ENCODE results near the gene RBFOX1.
"Not testable (repeated sequence)": the region's sequence is repeated elsewhere in the genome, so short reads cannot be mapped to it uniquely, and the experiment has no call there.

RBFOX1 gene

GRCh38 chr16:7470344-7470743, 137.7 kb downstream of the RBFOX1 start:
- DNase-seq (ENCODE audit: low read depth): no peak

GRCh38 chr16:7471268-7471667, 138.6 kb downstream of the RBFOX1 start:
- no peak for DNase-seq (ENCODE audit: low read depth)

DNA sequence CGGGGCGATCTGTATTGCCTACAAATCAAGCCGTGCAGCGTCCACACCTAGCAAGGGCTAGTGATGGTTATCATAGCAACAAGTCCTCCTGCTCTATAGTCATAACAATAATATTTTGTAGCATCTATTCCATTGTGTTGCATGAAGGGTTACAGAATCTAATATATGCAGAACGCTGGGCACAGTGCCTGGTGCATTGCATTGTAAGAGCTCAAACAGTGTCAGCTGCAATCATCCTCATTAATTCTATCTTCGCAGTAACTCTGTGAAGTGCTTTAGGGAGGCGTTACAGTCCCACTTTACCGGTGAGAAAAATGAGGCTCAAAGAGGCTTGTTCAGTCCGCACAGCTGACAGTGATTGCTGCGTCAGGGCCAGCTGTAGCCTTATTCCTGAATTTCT, 149.4 kb downstream of the RBFOX1 start:
- DNase-seq (ENCODE audit: low read depth): no peak

DNA sequence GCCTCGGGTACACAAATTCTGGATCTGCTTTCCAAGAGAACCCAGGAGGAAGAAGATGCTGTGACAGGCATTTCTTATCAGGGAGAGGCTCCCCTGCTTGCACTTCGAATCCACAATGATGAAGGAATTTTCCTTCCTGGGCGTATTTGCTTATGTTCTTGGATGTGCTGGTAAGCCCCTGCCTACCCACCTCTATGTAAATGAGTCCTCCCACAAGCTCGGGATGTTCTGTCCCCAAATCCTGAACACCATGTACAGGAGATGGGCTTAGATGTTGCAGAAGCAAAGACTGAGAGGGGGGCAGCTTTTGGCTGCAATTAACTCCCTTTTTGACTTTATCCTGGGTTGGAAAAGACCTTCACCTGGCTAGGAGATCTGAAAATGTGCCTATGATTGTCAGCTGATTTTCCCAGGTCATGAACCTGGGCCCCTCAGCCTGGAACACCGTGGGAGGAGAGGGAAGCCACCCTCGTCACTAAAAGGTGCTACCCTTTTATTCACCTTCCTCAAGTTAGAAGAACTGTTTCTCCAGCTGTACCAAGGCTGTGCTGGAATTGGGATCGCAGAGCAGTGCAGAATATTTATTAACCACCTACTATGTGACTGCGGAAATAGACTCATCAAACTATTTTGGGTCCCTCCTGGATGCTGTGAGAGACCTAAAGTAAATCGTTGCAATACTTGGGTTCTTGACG, 150.1 kb downstream of the RBFOX1 start:
- DNase-seq (ENCODE audit: low read depth): no peak

DNA sequence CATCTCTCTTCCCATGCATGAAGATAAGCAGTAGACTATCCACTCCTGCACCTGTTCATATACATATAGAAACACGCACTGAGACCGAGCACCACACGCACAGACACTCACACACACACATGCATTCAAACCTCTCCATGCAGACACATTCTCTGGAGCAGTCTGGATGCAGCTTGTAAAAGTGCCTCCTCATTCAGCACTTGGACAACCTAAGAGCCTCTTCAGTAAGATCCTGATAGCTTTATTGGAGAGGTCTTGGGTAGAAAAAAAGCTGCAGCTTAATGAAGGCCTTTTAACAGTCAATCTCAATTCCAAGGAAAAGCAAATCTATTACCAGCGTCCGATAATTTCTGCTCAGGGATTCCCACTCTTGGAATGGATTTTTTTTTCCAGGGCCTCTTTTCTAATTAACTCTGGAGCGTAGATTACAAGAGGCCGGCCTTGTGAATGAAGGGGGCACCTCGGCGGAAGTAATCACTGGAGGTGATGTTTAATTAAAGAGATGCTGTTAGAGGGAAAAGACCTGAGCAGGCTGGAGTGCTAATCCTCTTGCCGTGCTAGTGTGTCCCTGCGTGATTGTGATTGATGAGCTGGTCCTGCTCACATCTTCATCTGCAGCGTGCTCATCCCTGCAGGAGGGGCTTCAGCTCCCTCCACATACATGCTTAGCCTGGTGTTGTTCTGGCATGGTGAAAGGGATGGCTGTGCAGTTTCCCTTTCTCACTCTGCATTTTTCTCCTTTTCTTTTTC, 155.1 kb downstream of the RBFOX1 start:
- DNase-seq (ENCODE audit: low read depth): no peak

GRCh38 chr16:7492122-7492521, 159.5 kb downstream of the RBFOX1 start:
- DNase-seq (ENCODE audit: low read depth): no peak

DNA sequence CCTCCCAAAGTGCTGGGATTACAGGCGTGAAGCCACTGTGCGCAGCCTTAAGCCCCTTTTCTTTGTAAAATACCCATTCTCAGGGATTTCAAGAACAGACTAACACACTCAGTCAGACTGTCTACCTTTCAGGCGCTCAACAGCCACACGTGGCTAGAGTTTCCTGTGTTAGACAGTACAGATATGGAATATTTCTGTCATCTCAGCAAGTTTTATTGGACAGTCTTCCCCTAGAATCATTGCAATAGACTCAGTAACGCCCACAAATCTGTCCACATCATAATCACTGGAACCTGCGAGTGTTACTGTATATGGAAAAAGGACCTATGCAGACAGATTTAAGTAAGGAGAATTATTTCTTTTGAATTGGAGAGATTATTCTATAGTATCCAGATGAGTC, 160.5 kb downstream of the RBFOX1 start:
- DNase-seq (ENCODE audit: low read depth): no peak

DNA sequence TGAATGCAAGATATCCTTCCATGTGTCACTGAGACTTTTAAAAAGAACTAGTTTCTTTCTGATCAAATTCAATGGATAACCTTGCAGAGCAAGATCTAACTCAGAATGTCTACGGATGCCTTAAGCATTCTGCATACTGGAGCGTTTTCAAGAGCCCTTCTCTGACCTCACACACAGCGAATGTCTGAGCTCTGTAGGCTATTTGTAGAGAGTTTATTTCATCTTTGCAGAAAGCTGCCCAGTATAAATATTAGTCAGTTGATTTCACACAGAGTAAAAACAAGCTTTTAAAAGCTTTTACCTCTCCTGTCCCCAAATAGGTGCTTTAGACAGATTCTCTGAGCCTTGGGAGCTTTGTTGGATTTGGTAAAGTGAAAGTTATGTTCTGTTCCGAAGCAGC, 165.0 kb downstream of the RBFOX1 start:
- DNase-seq (ENCODE audit: low read depth): no peak

GRCh38 chr16:7501868-7502267, 169.2 kb downstream of the RBFOX1 start:
- DNase-seq (ENCODE audit: low read depth): no peak

DNA sequence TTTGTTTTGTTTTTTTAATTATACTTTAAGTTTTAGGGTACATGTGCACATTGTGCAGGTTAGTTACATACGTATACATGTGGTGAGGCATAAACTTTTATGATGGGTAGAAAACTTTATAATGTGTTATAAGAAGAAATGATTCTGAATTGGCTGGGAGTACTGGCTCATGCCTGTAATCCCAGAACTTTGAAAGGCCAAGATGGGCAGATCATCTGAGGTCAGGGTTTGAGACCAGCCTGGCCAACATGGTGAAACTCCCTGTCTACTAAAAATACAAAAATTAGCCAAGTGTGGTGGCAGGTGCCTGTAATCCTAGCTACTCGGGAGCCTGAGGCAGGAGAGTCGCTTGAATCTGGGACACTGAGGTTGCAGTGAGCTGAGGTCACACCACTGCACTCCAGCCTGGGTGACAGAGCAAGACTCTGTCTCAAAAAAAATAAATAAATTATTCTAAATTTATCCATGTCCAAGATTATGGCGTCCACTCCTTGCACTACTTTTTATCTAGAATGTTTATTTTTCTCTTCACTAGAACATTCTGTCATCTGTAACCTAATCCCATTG, 170.0 kb downstream of the RBFOX1 start:
- not testable (repeated sequence) for DNase-seq (ENCODE audit: low read depth)

DNA sequence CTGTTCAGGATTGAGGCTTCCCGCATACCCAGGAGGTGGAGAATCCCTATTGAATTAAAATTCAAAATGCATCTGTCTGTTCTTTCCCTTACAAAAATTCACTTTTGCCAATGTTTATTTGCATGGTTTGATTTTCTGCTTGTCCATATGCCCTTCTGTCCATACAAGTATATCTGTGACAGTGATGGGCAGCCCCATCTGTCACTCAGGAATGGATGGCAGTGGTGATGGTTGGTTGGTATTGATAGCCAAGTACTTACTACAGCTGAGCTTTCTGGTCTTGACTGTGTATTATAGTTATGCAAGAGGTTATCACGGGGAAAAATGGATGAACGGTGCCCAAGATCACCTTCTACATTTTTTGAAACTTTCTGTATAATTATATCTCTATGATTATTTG, 171.0 kb downstream of the RBFOX1 start:
- no peak for DNase-seq (ENCODE audit: low read depth)

DNA sequence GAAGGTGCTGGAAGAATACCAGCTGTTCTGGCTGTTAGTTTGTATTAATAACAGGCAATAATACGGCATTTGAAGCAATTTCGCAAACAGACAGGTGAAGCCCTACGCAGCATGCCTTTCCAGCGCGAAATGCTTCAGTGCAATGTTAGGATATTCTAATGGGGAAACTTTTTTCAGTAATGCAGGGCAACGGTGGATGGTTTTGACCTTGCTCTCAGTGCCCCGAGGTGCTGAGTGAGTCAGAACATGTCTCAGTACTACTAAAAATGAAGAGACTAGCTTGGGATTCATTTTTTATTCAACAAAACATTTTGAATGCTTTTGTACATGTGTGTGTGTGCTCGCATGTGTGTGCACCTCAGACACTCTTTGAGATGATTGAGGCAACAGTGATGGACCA, 172.2 kb downstream of the RBFOX1 start:
- no peak for DNase-seq (ENCODE audit: low read depth)

GRCh38 chr16:7505495-7505894, 172.8 kb downstream of the RBFOX1 start:
- no peak for DNase-seq (ENCODE audit: low read depth)

DNA sequence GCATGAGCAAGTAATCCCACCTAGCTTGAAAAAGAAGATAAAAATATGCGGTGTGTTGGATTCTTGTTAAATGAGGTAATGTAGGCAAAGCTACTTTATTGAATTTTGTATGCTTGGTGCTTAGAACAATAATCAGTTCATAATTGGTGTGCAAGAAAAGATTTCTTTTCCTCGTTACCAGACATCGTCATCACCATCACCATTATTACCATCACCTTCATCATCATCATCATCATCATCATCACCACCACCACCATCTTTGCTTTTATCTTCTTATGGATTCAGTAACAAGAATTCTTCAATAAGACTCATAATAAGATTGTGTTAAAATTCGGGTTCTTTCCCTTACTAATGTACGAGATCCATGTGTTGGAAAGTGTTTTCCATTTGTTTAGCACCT, 173.7 kb downstream of the RBFOX1 start:
- DNase-seq (ENCODE audit: low read depth): no peak

- no peak for DNase-seq (ENCODE audit: low read depth)
Observed at GRCh38 chr16:7508656-7509055, 176.0 kb downstream of the RBFOX1 start.

DNA sequence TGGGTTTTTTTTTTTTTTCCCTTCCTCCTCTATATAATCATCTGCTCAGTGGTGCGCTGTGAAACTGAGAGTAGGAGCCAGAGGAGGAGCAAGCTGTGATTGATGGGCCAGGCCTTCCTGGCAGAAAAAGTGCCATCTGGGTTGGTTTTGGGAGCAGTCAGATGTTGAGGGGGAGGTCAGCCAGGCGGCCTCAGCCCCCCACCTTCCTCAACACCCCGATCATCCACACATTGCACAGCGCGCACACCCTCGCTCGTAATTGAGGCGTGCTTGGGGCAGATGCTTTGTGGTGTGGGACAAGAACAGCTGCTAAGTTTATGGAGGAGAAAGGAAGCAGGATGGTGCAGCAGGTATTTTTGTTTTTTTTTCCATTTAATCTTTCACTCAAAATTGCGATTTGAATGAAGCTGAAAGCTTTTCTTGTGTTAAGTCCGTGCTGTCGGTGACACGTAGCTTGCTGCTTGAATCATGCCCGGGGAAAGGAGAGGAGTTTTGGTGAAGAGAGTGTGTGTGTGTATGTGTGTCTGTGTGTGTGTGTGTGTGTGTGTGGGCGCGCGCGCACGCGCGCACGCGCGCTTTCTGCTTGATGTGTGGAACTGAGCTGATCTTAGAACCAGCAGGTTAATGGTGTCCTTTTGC, 177.4 kb downstream of the RBFOX1 start:
- DNase-seq (ENCODE audit: low read depth): no peak

DNA sequence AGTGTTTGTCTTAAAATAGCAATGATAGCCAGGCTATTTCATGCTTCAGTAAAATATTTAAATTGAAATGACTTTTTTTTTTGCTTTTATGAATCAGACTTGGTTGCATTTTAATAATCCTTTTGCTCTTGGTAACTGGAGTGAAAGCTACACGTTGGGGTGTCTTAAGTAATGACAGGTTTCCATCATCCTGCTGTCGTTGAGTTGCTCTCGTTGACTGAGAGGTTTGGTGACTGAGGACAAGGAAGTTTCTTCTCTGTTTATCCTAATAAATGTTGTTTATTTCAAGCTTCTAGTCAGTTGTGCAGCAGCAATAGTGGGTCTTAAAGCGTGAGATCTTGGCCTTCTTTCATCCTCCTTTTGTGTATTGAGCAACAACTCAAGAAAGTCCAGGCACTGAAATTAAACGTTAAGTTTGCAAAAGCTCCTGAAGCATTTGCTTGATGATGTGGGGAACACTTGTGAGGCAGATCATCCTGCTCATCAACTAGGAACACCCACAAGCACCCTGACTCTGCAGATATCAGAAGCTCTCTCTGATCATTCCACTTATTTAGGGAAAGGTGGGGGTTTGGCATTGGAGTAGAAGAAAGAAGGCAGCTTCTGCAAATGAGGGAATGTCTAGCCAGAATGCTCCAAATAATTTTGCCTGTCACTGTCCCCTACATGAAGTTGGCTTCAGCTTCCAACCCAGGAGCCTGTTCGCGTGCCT, 179.1 kb downstream of the RBFOX1 start:
- DNase-seq (ENCODE audit: low read depth): no peak

DNA sequence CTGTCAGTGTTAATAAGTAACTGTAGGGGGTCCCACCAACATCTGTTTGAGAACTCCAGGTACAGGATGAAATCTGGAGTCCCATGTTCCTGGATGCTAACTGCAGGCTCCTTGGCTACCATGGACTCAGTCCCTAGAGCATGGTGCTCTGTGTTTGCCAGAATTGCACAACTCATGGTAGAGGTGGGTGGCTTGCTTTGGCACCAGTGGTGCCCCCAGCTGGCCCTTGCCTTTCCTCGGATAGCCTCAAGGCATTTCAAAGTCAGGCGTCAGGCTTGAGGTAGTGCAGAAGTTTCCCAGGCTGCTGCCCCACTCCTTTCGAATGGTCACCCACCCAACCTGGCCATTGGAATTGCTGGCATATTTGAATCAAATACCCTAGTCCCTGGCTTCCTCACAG, 179.9 kb downstream of the RBFOX1 start:
- no peak for DNase-seq (ENCODE audit: low read depth)

DNA sequence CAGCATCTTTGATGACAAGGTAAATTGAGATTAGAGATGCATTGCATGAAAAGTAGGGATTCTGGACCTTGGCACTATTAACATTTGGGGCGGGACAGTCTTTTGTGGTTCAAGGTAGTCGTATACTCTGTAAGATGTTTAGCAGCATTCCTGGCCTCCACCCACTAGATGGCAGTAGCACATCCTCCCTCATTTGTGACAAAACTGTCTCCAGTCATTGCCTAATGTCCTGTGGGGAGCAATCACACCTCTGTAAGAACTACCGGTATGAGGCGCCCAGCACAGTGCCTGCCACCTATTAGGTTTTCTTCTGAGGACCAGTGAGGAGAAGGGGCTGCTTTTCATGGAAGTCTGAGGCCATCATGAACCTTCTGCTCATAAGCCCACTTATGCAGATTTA, 180.8 kb downstream of the RBFOX1 start:
- no peak for DNase-seq (ENCODE audit: low read depth)

DNA sequence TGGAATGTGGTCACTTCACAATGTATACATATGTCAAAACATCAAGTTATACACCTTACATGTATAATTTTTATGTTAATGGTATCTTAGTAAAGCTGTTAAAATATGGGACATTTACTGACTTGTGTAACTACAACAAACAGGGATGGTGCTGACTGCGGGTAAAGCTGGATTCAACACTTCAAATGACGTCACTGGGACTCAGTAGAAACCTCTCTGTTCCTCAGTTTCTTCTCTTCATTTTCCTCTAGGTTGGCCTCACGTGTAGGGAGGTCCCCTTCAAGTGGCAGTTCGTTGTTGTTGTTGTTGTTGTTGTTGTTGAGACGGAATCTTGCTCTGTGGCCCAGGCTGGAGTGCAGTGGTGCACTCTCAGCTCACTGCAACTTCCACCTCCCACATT, 182.9 kb downstream of the RBFOX1 start:
- no peak for DNase-seq (ENCODE audit: low read depth)

GRCh38 chr16:7517496-7517895, 184.9 kb downstream of the RBFOX1 start:
- DNase-seq (ENCODE audit: low read depth): no peak

- DNase-seq (ENCODE audit: low read depth): no peak
Observed at GRCh38 chr16:7518158-7518557, 185.5 kb downstream of the RBFOX1 start.
